HUES64 (cell line): ENCODE results near the gene DNAJC25.
A peak's percentile ranks its signal among the peaks of the same experiment; 100 is the strongest.
"Not testable (repeated sequence)": the region's sequence is repeated elsewhere in the genome, so short reads cannot be mapped to it uniquely, and the experiment has no call there.

Experiments
- H3K27ac ChIP-seq: 2 replicates; pipeline ENCODE4 v1.7.0; 2013; ENCODE audit warnings: low read depth, low read length, inconsistent platforms
- H3K27me3 ChIP-seq: 2 replicates; pipeline ENCODE4 v1.6.1; 2013; ENCODE audit warnings: mild to moderate bottlenecking, low read length; ENCODE audit not compliant: insufficient read depth
- H3K36me3 ChIP-seq: 2 replicates; pipeline ENCODE4 v1.6.1; 2013; ENCODE audit warnings: mild to moderate bottlenecking, low read length; ENCODE audit not compliant: insufficient read depth
- H3K4me1 ChIP-seq: 2 replicates; pipeline ENCODE4 v1.6.1; 2013; ENCODE audit warnings: mild to moderate bottlenecking, low read length, moderate library complexity; ENCODE audit not compliant: insufficient read depth
- H3K4me3 ChIP-seq: 2 replicates; pipeline ENCODE4 v1.5.1; 2013; ENCODE audit warnings: mild to moderate bottlenecking, low read length, moderate library complexity
- H3K9ac ChIP-seq: 2 replicates; pipeline ENCODE4 v1.6.1; 2013; ENCODE audit warnings: mild to moderate bottlenecking, low read depth, low read length
- H3K9me3 ChIP-seq: 2 replicates; pipeline ENCODE4 v1.6.1; 2013; ENCODE audit warnings: low read depth, low read length; ENCODE audit not compliant: insufficient read depth
- WGBS: fragments of 150-250, 120-280 bp; methylation state at CpG from one replicate; pipeline ENCODE4 v1.1.7; 2013; ENCODE audit warnings: missing lambda C conversion rate; 5-methylcytosine and 5-hydroxymethylcytosine counted together

Gene DNAJC25

GRCh38 chr9:111649016-111649415 lies 17.9 kb downstream of the DNAJC25 start:
- Histone ChIP-seq H3K4me1 (no peaks in the 10 kb centered on the region), H3K27ac (no peak overlapping the region), H3K27me3 (no peaks in the 10 kb centered on the region), H3K9me3 (no peaks in the 10 kb centered on the region), H3K4me3 (no peak overlapping the region), H3K36me3 (peaks cover 61% of the 10 kb centered on the region), H3K9ac (no peak overlapping the region)
- 96% methylated on average over 4 of the region's 4 CpGs for WGBS

- 93% methylated on average over 6 of the region's 6 CpGs for WGBS
- Histone ChIP-seq H3K9ac (no peak overlapping the region), H3K4me3 (no peak overlapping the region), H3K27me3 (peaks cover 15% of the 10 kb centered on the region), H3K9me3 (no peaks in the 10 kb centered on the region), H3K36me3 (peaks cover 26% of the 10 kb centered on the region), H3K27ac (no peak overlapping the region), H3K4me1 (no peaks in the 10 kb centered on the region)
Measured at GRCh38 chr9:111657051-111657450, 25.9 kb downstream of the DNAJC25 start.

GRCh38 chr9:111658943-111659342 lies 27.8 kb downstream of the DNAJC25 start:
- peaks cover 13% of the 10 kb centered on the region for H3K36me3 ChIP-seq
- no peaks in the 10 kb centered on the region for H3K9me3 ChIP-seq
- no peak overlapping the region for H3K9ac ChIP-seq
- WGBS, result 89% methylated on average over 8 of the region's 8 CpGs
- peaks cover 15% of the 10 kb centered on the region for H3K27me3 ChIP-seq
- no peak overlapping the region for H3K27ac ChIP-seq
- no peak overlapping the region for H3K4me3 ChIP-seq
- H3K4me1 ChIP-seq, result peaks cover 13% of the 10 kb centered on the region

- peaks cover 15% of the 10 kb centered on the region for H3K27me3 ChIP-seq
- 94% methylated on average over 3 of the region's 3 CpGs for WGBS
- H3K9ac ChIP-seq, result no peak overlapping the region
- H3K4me3 ChIP-seq, result no peak overlapping the region
- H3K36me3 ChIP-seq, result peaks cover 8% of the 10 kb centered on the region; the same call in 1 of the 2 replicates
- H3K9me3 ChIP-seq, result no peaks in the 10 kb centered on the region
- peaks cover 13% of the 10 kb centered on the region for H3K4me1 ChIP-seq
- H3K27ac ChIP-seq, result no peak overlapping the region
Measured at GRCh38 chr9:111659691-111660090, 28.6 kb downstream of the DNAJC25 start.

GRCh38 chr9:111661150-111661801 lies 30.1 kb downstream of the DNAJC25 start, which contains the start of gene GNG10:
Gene GNG10, plus strand, starts transcription at chr9:111661605. Its CDS starts 30 bp downstream, at chr9:111661635.
- no peak within 1 kb of the TSS for H3K27ac ChIP-seq
- H3K4me3 ChIP-seq, result peak within 1 kb of the TSS; percentile 69
- H3K36me3 ChIP-seq, result peaks cover 5% of the 10 kb centered on the region; the same call in 1 of the 2 replicates
- H3K9me3 ChIP-seq, result no peaks in the 10 kb centered on the region
- peaks cover 13% of the 10 kb centered on the region for H3K4me1 ChIP-seq
- peaks cover 15% of the 10 kb centered on the region for H3K27me3 ChIP-seq
- under 1% methylated on average over 61 of the region's 61 CpGs for WGBS
- peak within 1 kb of the TSS; percentile 74 for H3K9ac ChIP-seq

- Histone ChIP-seq H3K4me3 (peak overlapping the region; percentile 69), H3K4me1 (peaks cover 13% of the 10 kb centered on the region), H3K36me3 (peaks cover 12% of the 10 kb centered on the region), H3K27ac (no peak overlapping the region), H3K9ac (peak overlapping the region; percentile 74), H3K27me3 (peaks cover 15% of the 10 kb centered on the region), H3K9me3 (no peaks in the 10 kb centered on the region)
- WGBS, result 2% methylated on average over 57 of the region's 57 CpGs
Measured at GRCh38 chr9:111661802-111662521, 30.8 kb downstream of the DNAJC25 start.

GRCh38 chr9:111662576-111663300 lies 31.6 kb downstream of the DNAJC25 start:
- Histone ChIP-seq H3K27ac (no peak overlapping the region), H3K36me3 (peaks cover 17% of the 10 kb centered on the region), H3K4me1 (peaks cover 13% of the 10 kb centered on the region), H3K4me3 (peak overlapping the region; percentile 69), H3K9me3 (no peaks in the 10 kb centered on the region), H3K27me3 (peaks cover 15% of the 10 kb centered on the region), H3K9ac (no peak overlapping the region)
- 56% methylated on average over 7 of the region's 7 CpGs for WGBS

GRCh38 chr9:111663301-111663823 lies 32.2 kb downstream of the DNAJC25 start:
- Histone ChIP-seq H3K9ac (no peak overlapping the region), H3K4me1 (peaks cover 13% of the 10 kb centered on the region)

GRCh38 chr9:111668026-111668573 lies 37.0 kb downstream of the DNAJC25 start:
- H3K27me3 ChIP-seq, result no peaks in the 10 kb centered on the region
- no peaks in the 10 kb centered on the region for H3K9me3 ChIP-seq
- H3K4me1 ChIP-seq, result peaks cover 5% of the 10 kb centered on the region; the same call in 1 of the 2 replicates
- no peak overlapping the region for H3K27ac ChIP-seq
- no peak overlapping the region for H3K4me3 ChIP-seq
- 97% methylated on average over 1 of the region's 1 CpG for WGBS
- peaks cover 25% of the 10 kb centered on the region for H3K36me3 ChIP-seq
- H3K9ac ChIP-seq, result no peak overlapping the region

More at GRCh38 chr9:111663301-111663823, 32.2 kb downstream of the DNAJC25 start:
- Histone ChIP-seq H3K27me3 (peaks cover 15% of the 10 kb centered on the region), H3K4me3 (peak overlapping the region; percentile 16; the same call in 1 of the 2 replicates), H3K27ac (no peak overlapping the region), H3K36me3 (peaks cover 21% of the 10 kb centered on the region), H3K9me3 (no peaks in the 10 kb centered on the region)
- WGBS, result 44% methylated on average over 5 of the region's 5 CpGs

- not testable (repeated sequence) for H3K4me1 ChIP-seq, H3K27me3 ChIP-seq, H3K9me3 ChIP-seq, H3K27ac ChIP-seq, H3K4me3 ChIP-seq, H3K9ac ChIP-seq
- H3K36me3 ChIP-seq, result peaks cover 25% of the 10 kb centered on the region
- WGBS, result 97% methylated on average over 11 of the region's 11 CpGs
Measured at GRCh38 chr9:111668601-111669000, 37.5 kb downstream of the DNAJC25 start.
